Spleen (tissue), 10 donors: ENCODE data around the gene ARHGDIG. TPM values are rescaled to one million over a fixed set of nuclear protein-coding genes. Genes with fewer than 3 reads are reported as not detected.

ENCODE experiments used
- polyA plus RNA-seq, 3 donors: library from polyadenylated mRNA; stranded (reverse); fragments of 200-250 nt; gene quantifications; one replicate each; pipeline ENCODE4 v1.2.1, GENCODE V29; 2013
- total RNA-seq, 7 donors: library from RNA; depleted of rRNA in 3 of 7; stranded (reverse); fragments of >200 nt in 3 of 7; fragmentation: NEBNext Ultra II Directional in 4 of 7; extraction: Animal tissue kit (Norgen Biotek cat#: 25700) in 4 of 7; gene quantifications; one replicate each; pipeline versions ENCODE4 v1.1.0 to v1.2.1, GENCODE V29; 2016 to 2021
- donor health status: healthy with polysubstance abuse.
- donor health status: DM: no; HTN: no; CAD: no; lungs with moderate emphysema.
- donor health status: DM: no; HTN: no; CAD: no.
- donor health status: Bipolar disorder and iron deficiency.
- donor health status: healthy.
- donor health status: DM: no; HTN: no; CAD: no.
- donor health status: DM: yes; HTN: yes; CAD: no.

The ARHGDIG gene
- total and polyA plus RNA-seq, 10 donors, result 0.23 to 0.99 (median 0.26) TPM; not detected in 7

Other genes with a start within 250 kb of the ARHGDIG start
- gene POLR3K, start 227.0 kb upstream of the ARHGDIG start, total RNA-seq, result 10 to 100 TPM in 4 of 7 donors, 1 to 10 TPM in 3; 5.2 to 17.9 (median 13.2) TPM
- gene POLR3K, start 227.0 kb upstream of the ARHGDIG start, polyA plus RNA-seq, result 10 to 100 TPM; 13.1 to 24.1 (median 21.2) TPM
- 10 to 100 TPM; 13.6 to 25.1 (median 17.2) TPM for gene SNRNP25, start 226.8 kb upstream of the ARHGDIG start, total RNA-seq
- 10 to 100 TPM; 39.8 to 48.1 (median 46.6) TPM for gene SNRNP25, start 226.8 kb upstream of the ARHGDIG start, polyA plus RNA-seq
- 10 to 100 TPM in 4 of 7 donors, 1 to 10 TPM in 3; 6.5 to 23.0 (median 14.9) TPM for gene RHBDF1, start 208.0 kb upstream of the ARHGDIG start, total RNA-seq
- gene RHBDF1, start 208.0 kb upstream of the ARHGDIG start, polyA plus RNA-seq, result 10 to 100 TPM in 1 of 3 donors, 1 to 10 TPM in 2; 7.0 to 11.4 (median 9.2) TPM
- gene MPG, start 202.4 kb upstream of the ARHGDIG start, total RNA-seq, result 10 to 100 TPM; 34.8 to 82.4 (median 50.0) TPM
- gene MPG, start 202.4 kb upstream of the ARHGDIG start, polyA plus RNA-seq, result 100 to 1,000 TPM; 115 to 122 (median 121) TPM
- 10 to 100 TPM; 22.7 to 38.7 (median 31.7) TPM for gene NPRL3, start 141.9 kb upstream of the ARHGDIG start, total RNA-seq
- gene NPRL3, start 141.9 kb upstream of the ARHGDIG start, polyA plus RNA-seq, result 10 to 100 TPM in 2 of 3 donors, 1 to 10 TPM in 1; 8.7 to 22.4 (median 12.5) TPM
- 1 to 10 TPM in 1 of 7 donors, not detected in 6; 1.2 TPM for gene HBZ, start 127.9 kb upstream of the ARHGDIG start, total RNA-seq
- gene HBZ, start 127.9 kb upstream of the ARHGDIG start, polyA plus RNA-seq, result under 1 TPM in 1 of 3 donors, not detected in 2; 0.16 TPM
- gene HBM, start 114.6 kb upstream of the ARHGDIG start, total RNA-seq, result 10 to 100 TPM in 4 of 7 donors, 1 to 10 TPM in 2, not detected in 1; 1.4 to 96.6 (median 24.0) TPM
- gene HBM, start 114.6 kb upstream of the ARHGDIG start, polyA plus RNA-seq, result 1 to 10 TPM in 1 of 3 donors, under 1 TPM in 2; 0.20 to 2.9 (median 0.28) TPM
- gene HBA2, start 107.7 kb upstream of the ARHGDIG start, total RNA-seq, result over 10,000 TPM in 3 of 7 donors, 1,000 to 10,000 TPM in 2, 100 to 1,000 TPM in 2; 283 to 16,395 (median 9,081) TPM
- gene HBA2, start 107.7 kb upstream of the ARHGDIG start, polyA plus RNA-seq, result 1,000 to 10,000 TPM in 1 of 3 donors, 100 to 1,000 TPM in 2; 256 to 5,765 (median 344) TPM
- gene HBA1, start 103.9 kb upstream of the ARHGDIG start, total RNA-seq, result over 10,000 TPM in 1 of 7 donors, 1,000 to 10,000 TPM in 4, 100 to 1,000 TPM in 2; 276 to 25,333 (median 6,594) TPM
- gene HBA1, start 103.9 kb upstream of the ARHGDIG start, polyA plus RNA-seq, result 1,000 to 10,000 TPM in 1 of 3 donors, 100 to 1,000 TPM in 1, 10 to 100 TPM in 1; 77.8 to 2,221 (median 120) TPM
- 1 to 10 TPM in 4 of 7 donors, not detected in 3; 1.0 to 7.4 (median 6.6) TPM for gene HBQ1, start 100.1 kb upstream of the ARHGDIG start, total RNA-seq
- 10 to 100 TPM in 1 of 3 donors, under 1 TPM in 2; 0.41 to 11.3 (median 0.62) TPM for gene HBQ1, start 100.1 kb upstream of the ARHGDIG start, polyA plus RNA-seq
- 100 to 1,000 TPM in 5 of 7 donors, 10 to 100 TPM in 2; 76.7 to 158 (median 105) TPM for gene LUC7L, start 51.1 kb upstream of the ARHGDIG start, total RNA-seq
- gene LUC7L, start 51.1 kb upstream of the ARHGDIG start, polyA plus RNA-seq, result 100 to 1,000 TPM; 110 to 318 (median 282) TPM
- 10 to 100 TPM; 32.2 to 63.1 (median 42.5) TPM for gene FAM234A, start 45.8 kb upstream of the ARHGDIG start, total RNA-seq
- gene FAM234A, start 45.8 kb upstream of the ARHGDIG start, polyA plus RNA-seq, result 10 to 100 TPM; 13.0 to 25.9 (median 13.1) TPM
- gene RGS11, start 4.6 kb upstream of the ARHGDIG start, total RNA-seq, result 1 to 10 TPM; 1.0 to 5.4 (median 2.6) TPM
- 1 to 10 TPM in 2 of 3 donors, under 1 TPM in 1; 0.79 to 5.2 (median 1.9) TPM for gene RGS11, start 4.6 kb upstream of the ARHGDIG start, polyA plus RNA-seq
- gene PDIA2, start 2.6 kb downstream of the ARHGDIG start, total RNA-seq, result 1 to 10 TPM in 1 of 7 donors, under 1 TPM in 2, not detected in 4; 0.28 to 1.1 (median 0.39) TPM
- 1 to 10 TPM in 2 of 3 donors, under 1 TPM in 1; 0.67 to 2.4 (median 1.4) TPM for gene PDIA2, start 2.6 kb downstream of the ARHGDIG start, polyA plus RNA-seq
- gene AXIN1, start 72.1 kb downstream of the ARHGDIG start, total RNA-seq, result 10 to 100 TPM; 22.6 to 27.3 (median 24.8) TPM
- gene AXIN1, start 72.1 kb downstream of the ARHGDIG start, polyA plus RNA-seq, result 10 to 100 TPM; 12.9 to 22.7 (median 13.6) TPM
- gene MRPL28, start 89.9 kb downstream of the ARHGDIG start, total RNA-seq, result 10 to 100 TPM; 38.0 to 64.1 (median 48.0) TPM
- gene MRPL28, start 89.9 kb downstream of the ARHGDIG start, polyA plus RNA-seq, result 100 to 1,000 TPM in 1 of 3 donors, 10 to 100 TPM in 2; 85.0 to 108 (median 85.7) TPM
- gene PGAP6, start 101.4 kb downstream of the ARHGDIG start, total RNA-seq, result 10 to 100 TPM; 35.7 to 63.2 (median 51.0) TPM
- gene PGAP6, start 101.4 kb downstream of the ARHGDIG start, polyA plus RNA-seq, result 10 to 100 TPM; 19.5 to 40.6 (median 32.2) TPM
- gene NME4, start 116.6 kb downstream of the ARHGDIG start, total RNA-seq, result 10 to 100 TPM; 27.3 to 71.4 (median 50.0) TPM
- gene NME4, start 116.6 kb downstream of the ARHGDIG start, polyA plus RNA-seq, result 10 to 100 TPM; 43.4 to 75.8 (median 67.7) TPM
- 10 to 100 TPM in 5 of 7 donors, 1 to 10 TPM in 2; 8.9 to 14.8 (median 11.7) TPM for gene DECR2, start 121.3 kb downstream of the ARHGDIG start, total RNA-seq
- 10 to 100 TPM in 2 of 3 donors, 1 to 10 TPM in 1; 9.1 to 19.5 (median 14.1) TPM for gene DECR2, start 121.3 kb downstream of the ARHGDIG start, polyA plus RNA-seq
- 10 to 100 TPM; 33.8 to 52.7 (median 40.6) TPM for gene RAB11FIP3, start 145.1 kb downstream of the ARHGDIG start, total RNA-seq
- gene RAB11FIP3, start 145.1 kb downstream of the ARHGDIG start, polyA plus RNA-seq, result 10 to 100 TPM; 12.3 to 27.1 (median 14.3) TPM
- gene CAPN15, start 247.1 kb downstream of the ARHGDIG start, total RNA-seq, result 10 to 100 TPM; 48.1 to 71.7 (median 63.9) TPM
- gene CAPN15, start 247.1 kb downstream of the ARHGDIG start, polyA plus RNA-seq, result 10 to 100 TPM; 25.8 to 65.0 (median 36.4) TPM